Keratinocyte (primary cell): ENCODE data around the gene PRKN. TPM values are rescaled to one million over a fixed set of nuclear protein-coding genes. Genes with fewer than 3 reads are reported as not detected.

ENCODE experiments used
- DNase-seq: peaks from one replicate; pipeline ENCODE4 v3.0.0-alpha.2; 2011; ENCODE audit warnings: low read depth, missing footprints, low spot score
- FAIRE-seq: peaks from 2 replicates; lab custom pipeline; 2011; peaks lifted over from hg19 to GRCh38; lab: Jason Lieb, UNC
- H2AFZ ChIP-seq: 2 replicates; pipeline ENCODE4 v1.6.0; 2012; ENCODE audit warnings: low read length, control low read depth, inconsistent platforms; ENCODE audit not compliant: control insufficient read depth
- H3K27ac ChIP-seq: 2 replicates; pipeline ENCODE4 v1.5.1; 2011; ENCODE audit warnings: low read length; ENCODE audit not compliant: control insufficient read depth, insufficient read depth
- H3K27me3 ChIP-seq: 3 replicates; pipeline ENCODE4 v1.6.0; 2011; ENCODE audit warnings: low read length; ENCODE audit not compliant: control insufficient read depth, insufficient read depth; ENCODE audit errors: extremely low read depth
- H3K36me3 ChIP-seq, 2 experiments: 2 replicates in 1 of 2; 3 replicates in 1 of 2; pipeline ENCODE4 v1.5.1; 2011; ENCODE audit warnings: low read length in 2 of 2, mild to moderate bottlenecking in 1 of 2; ENCODE audit not compliant: control insufficient read depth in 2 of 2, insufficient read depth in 2 of 2; ENCODE audit errors: extremely low read depth in 1 of 2
- H3K4me1 ChIP-seq: 3 replicates; pipeline ENCODE4 v1.5.1; 2011; ENCODE audit warnings: low read length; ENCODE audit not compliant: control insufficient read depth, insufficient read depth; ENCODE audit errors: extremely low read depth
- H3K4me2 ChIP-seq: 3 replicates; pipeline ENCODE4 v1.6.0; 2011; ENCODE audit warnings: low read depth, low read length; ENCODE audit not compliant: control insufficient read depth, insufficient read depth; ENCODE audit errors: extremely low read depth
- H3K4me3 ChIP-seq, 3 experiments: fragments of 200-600 bp in 1 of 3; sonication (generic) in 1 of 3; 2 replicates in 2 of 3; 3 replicates in 1 of 3; pipeline ENCODE4 v1.5.1; 2011 to 2016; ENCODE audit warnings: low read length in 3 of 3, mild to moderate bottlenecking in 3 of 3, control low read depth in 2 of 3, inconsistent platforms in 1 of 3, low read depth in 1 of 3, mixed read lengths in 1 of 3, mixed run types in 1 of 3, moderate library complexity in 1 of 3; ENCODE audit not compliant: control insufficient read depth in 2 of 3, insufficient read depth in 2 of 3; ENCODE audit errors: extremely low read depth in 1 of 3
- H3K79me2 ChIP-seq: 2 replicates; pipeline ENCODE4 v1.6.0; 2012; ENCODE audit warnings: low read length; ENCODE audit not compliant: control insufficient read depth, insufficient read depth
- H3K9ac ChIP-seq: 3 replicates; pipeline ENCODE4 v1.6.0; 2011; ENCODE audit warnings: low read length; ENCODE audit not compliant: control insufficient read depth, insufficient read depth; ENCODE audit errors: extremely low read depth
- H3K9me1 ChIP-seq: 3 replicates; pipeline ENCODE4 v1.6.0; 2011; ENCODE audit warnings: low read length; ENCODE audit not compliant: control insufficient read depth, insufficient read depth; ENCODE audit errors: extremely low read depth
- H3K9me3 ChIP-seq: 2 replicates; pipeline ENCODE4 v1.5.1; 2012; ENCODE audit warnings: low read depth, low read length; ENCODE audit not compliant: control insufficient read depth
- H4K20me1 ChIP-seq: 3 replicates; pipeline ENCODE4 v1.6.0; 2011; ENCODE audit warnings: low read length; ENCODE audit not compliant: control insufficient read depth, insufficient read depth; ENCODE audit errors: extremely low read depth
- EZH2 ChIP-seq: IDR thresholded peaks from one replicate; pipeline ENCODE4 v1.6.1; 2012; ENCODE audit warnings: inconsistent platforms, mild to moderate bottlenecking, low read length, moderate library complexity
- dilution Hi-C: fragments of 300-500 bp; cut with MboI; formaldehyde crosslinking; loops from one replicate; pipeline ENCODE4 v1.7.0; 2020; ENCODE audit warnings: low sequenced_read_pairs; ENCODE audit not compliant: extremely low pct_ligation_motif_present
- polyA plus RNA-seq, 5 experiments: library from polyadenylated mRNA; depleted of rRNA in 3 of 5; stranded (reverse) in 3 of 5; stranded (forward) in 1 of 5; unstranded in 1 of 5; fragments of >200 nt; gene quantifications; 1 replicate in 1 of 5; 2 replicates in 3 of 5; 3 replicates in 1 of 5; pipeline versions ENCODE4 v1.2.1 to v1.2.3, GENCODE V29; 2011 to 2012; ENCODE audit warnings: missing spikeins in 2 of 5, low read depth in 1 of 5, low replicate concordance in 1 of 5
- TF ChIP-seq, protein P1 (sequence below), 3 experiments: IDR thresholded peaks in 1 of 3; conservative IDR thresholded peaks in 1 of 3; optimal IDR thresholded peaks in 1 of 3; 2 replicates in 2 of 3; 3 replicates in 1 of 3; pipeline versions ENCODE3 to v1.5.1; 2011; ENCODE audit warnings: low read length in 3 of 3, mild to moderate bottlenecking in 3 of 3, moderate library complexity in 2 of 3, control low read depth in 1 of 3, inconsistent platforms in 1 of 3; ENCODE audit not compliant: insufficient read depth in 2 of 3; ENCODE audit errors: extremely low read depth in 1 of 3

Gene PRKN
- polyA plus RNA-seq, 1 donor (not counting 4 experiments of a cell fraction or from before 2014, with no cell fraction given): 0.67 TPM

DNA sequence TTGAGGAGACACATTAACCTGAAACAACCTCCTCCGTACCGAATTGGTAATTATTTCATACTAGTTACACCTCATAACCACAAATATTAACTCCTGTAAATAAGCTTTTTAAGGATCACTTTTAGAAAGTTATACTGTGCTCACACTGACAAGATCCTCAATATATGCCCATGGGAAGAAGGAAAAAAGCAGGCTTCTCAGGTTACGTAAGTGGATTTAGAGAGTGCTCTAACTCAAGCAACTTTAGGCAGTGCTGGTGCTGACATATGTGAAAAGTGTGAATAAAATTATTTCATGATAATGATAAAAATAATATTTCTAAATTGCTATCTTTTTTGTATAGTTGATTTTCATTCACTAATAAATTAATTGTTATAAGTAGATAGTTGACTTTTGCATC is 76.1 kb downstream of the PRKN start:
- no peak for FAIRE-seq
- no peak overlapping the region for H3K27ac ChIP-seq
- H3K9me3 ChIP-seq: no peaks in the 10 kb centered on the region
- no peaks in the 10 kb centered on the region for H3K27me3 ChIP-seq
- H3K4me1 ChIP-seq: no peaks in the 10 kb centered on the region
- H3K4me3 ChIP-seq: no peak overlapping the region
- dilution Hi-C loops: no loop called here
- H3K4me2 ChIP-seq: no peak overlapping the region
- no peak for TF ChIP-seq EZH2
- H4K20me1 ChIP-seq: no peaks in the 10 kb centered on the region
- DNase-seq: no peak
- H2AFZ ChIP-seq: no peak overlapping the region
- no peaks in the 10 kb centered on the region for H3K79me2 ChIP-seq
- no peaks in the 10 kb centered on the region for H3K9me1 ChIP-seq
- no peak overlapping the region for H3K9ac ChIP-seq
- H3K36me3 ChIP-seq: no peaks in the 10 kb centered on the region

DNA sequence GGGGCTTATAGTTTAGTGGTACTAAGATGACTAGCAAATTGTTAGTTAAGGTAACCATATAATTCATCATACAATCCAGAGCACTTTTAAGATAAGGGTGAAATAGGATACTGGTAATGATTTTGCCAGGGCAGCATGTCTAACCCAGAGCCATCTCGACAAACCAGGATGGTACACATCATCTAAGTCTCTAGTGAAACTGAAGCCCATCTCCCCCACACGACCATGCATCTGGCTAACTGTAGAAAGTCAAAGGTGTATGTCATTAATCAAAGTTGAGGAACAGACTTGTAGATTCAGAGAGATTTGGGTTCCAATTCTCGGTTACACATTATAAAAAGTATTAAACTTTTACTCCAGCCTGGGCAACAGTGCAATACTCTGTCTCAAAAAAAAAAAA is 78.3 kb downstream of the PRKN start:
- H3K9me3 ChIP-seq: no peaks in the 10 kb centered on the region
- H3K4me1 ChIP-seq: no peaks in the 10 kb centered on the region
- H3K27me3 ChIP-seq: no peaks in the 10 kb centered on the region
- H2AFZ ChIP-seq: no peak overlapping the region
- no peak overlapping the region for H3K4me3 ChIP-seq
- DNase-seq (no peak), FAIRE-seq (no peak)
- no peak for TF ChIP-seq EZH2
- TF ChIP-seq, protein P1, sequence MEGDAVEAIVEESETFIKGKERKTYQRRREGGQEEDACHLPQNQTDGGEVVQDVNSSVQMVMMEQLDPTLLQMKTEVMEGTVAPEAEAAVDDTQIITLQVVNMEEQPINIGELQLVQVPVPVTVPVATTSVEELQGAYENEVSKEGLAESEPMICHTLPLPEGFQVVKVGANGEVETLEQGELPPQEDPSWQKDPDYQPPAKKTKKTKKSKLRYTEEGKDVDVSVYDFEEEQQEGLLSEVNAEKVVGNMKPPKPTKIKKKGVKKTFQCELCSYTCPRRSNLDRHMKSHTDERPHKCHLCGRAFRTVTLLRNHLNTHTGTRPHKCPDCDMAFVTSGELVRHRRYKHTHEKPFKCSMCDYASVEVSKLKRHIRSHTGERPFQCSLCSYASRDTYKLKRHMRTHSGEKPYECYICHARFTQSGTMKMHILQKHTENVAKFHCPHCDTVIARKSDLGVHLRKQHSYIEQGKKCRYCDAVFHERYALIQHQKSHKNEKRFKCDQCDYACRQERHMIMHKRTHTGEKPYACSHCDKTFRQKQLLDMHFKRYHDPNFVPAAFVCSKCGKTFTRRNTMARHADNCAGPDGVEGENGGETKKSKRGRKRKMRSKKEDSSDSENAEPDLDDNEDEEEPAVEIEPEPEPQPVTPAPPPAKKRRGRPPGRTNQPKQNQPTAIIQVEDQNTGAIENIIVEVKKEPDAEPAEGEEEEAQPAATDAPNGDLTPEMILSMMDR (optimal IDR thresholded peaks at IDR 0.05 in 1 of 3, IDR thresholded peaks at IDR 0.05 in 1 of 3, conservative IDR thresholded peaks at IDR 0.05 in 1 of 3; ENCODE audit: extremely low read depth in 1 of 3, insufficient read depth in 2 of 3, low read length in 3 of 3): no peak
- no peak overlapping the region for H3K9ac ChIP-seq
- no peaks in the 10 kb centered on the region for H3K79me2 ChIP-seq
- dilution Hi-C loops: no loop called here
- no peak overlapping the region for H3K4me2 ChIP-seq
- H3K36me3 ChIP-seq: no peaks in the 10 kb centered on the region
- no peaks in the 10 kb centered on the region for H3K9me1 ChIP-seq
- H4K20me1 ChIP-seq: no peaks in the 10 kb centered on the region
- H3K27ac ChIP-seq: no peak overlapping the region

DNA sequence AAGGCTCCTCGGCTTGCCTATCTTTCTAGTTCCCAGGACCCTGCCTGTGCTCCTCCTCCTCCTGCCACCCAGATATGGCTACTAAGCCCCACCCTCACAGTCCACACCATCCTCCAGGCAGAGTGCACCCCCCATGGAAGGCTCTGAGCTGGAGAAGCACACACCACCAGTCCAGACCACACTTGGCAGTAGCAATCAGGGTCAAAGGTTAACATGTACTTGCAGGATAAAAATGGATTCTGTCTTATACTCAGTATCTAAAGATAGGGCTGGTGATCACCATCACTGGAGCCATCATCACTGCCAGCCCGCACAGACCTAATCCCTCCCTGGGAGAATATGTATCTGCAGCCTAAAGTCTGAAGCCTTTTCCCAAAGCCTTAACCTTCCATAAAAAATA is 83.4 kb downstream of the PRKN start:
- DNase-seq (no peak), FAIRE-seq (no peak)
- Histone ChIP-seq H3K79me2 (no peaks in the 10 kb centered on the region), H3K9me1 (no peaks in the 10 kb centered on the region), H3K27me3 (no peaks in the 10 kb centered on the region), H3K27ac (no peak overlapping the region), H3K9ac (no peak overlapping the region), H2AFZ (no peak overlapping the region), H3K4me1 (no peaks in the 10 kb centered on the region), H3K4me3 (no peak overlapping the region), H4K20me1 (no peaks in the 10 kb centered on the region), H3K4me2 (no peak overlapping the region), H3K36me3 (no peaks in the 10 kb centered on the region), H3K9me3 (no peaks in the 10 kb centered on the region)
- dilution Hi-C loops: no loop called here
- TF ChIP-seq EZH2: no peak
- TF ChIP-seq, protein P1 (optimal IDR thresholded peaks at IDR 0.05 in 1 of 3, IDR thresholded peaks at IDR 0.05 in 1 of 3, conservative IDR thresholded peaks at IDR 0.05 in 1 of 3; ENCODE audit: extremely low read depth in 1 of 3, insufficient read depth in 2 of 3, low read length in 3 of 3): no peak
